GM12878 (cell line): ENCODE measurements around the gene TACR2. TPM values are rescaled to one million over a fixed set of nuclear protein-coding genes. Genes with fewer than 3 reads are reported as not detected.

Experiments used
- ATF7 ChIP-seq: fragments of 450-650 bp; IDR thresholded peaks from 2 replicates; pipeline ENCODE4 v1.6.1; 2016; ENCODE audit warnings: low read depth, mild to moderate bottlenecking
- CTCF ChIP-seq, 3 experiments: IDR thresholded peaks in 2 of 3; conservative IDR thresholded peaks in 1 of 3; 2 replicates each; pipeline ENCODE4 v1.5.1; 2011; ENCODE audit warnings: low read depth in 3 of 3, low read length in 3 of 3, mild to moderate bottlenecking in 3 of 3, control low read depth in 2 of 3, moderate library complexity in 2 of 3, inconsistent platforms in 1 of 3, mixed read lengths in 1 of 3; ENCODE audit not compliant: control insufficient read depth in 2 of 3, insufficient read depth in 1 of 3; ENCODE audit errors: extremely low read depth in 1 of 3
- EED ChIP-seq: sonication (generic); IDR thresholded peaks from 2 replicates; pipeline ENCODE4 v1.6.1; 2016; ENCODE audit warnings: antibody characterized with exemption, low read depth
- EP300 ChIP-seq, 2 experiments: fragments of 150-350 bp in 1 of 2; IDR thresholded peaks; 2 replicates each; pipeline ENCODE4 v1.6.1; 2011 to 2012; ENCODE audit warnings: low read depth in 2 of 2, low read length in 2 of 2, borderline replicate concordance in 1 of 2, improper control_type of control experiment in 1 of 2, inconsistent platforms in 1 of 2; ENCODE audit not compliant: control insufficient read depth in 1 of 2
- MXI1 ChIP-seq: fragments of 150-350 bp; IDR thresholded peaks from 2 replicates; pipeline ENCODE4 v1.6.1; 2011; ENCODE audit warnings: low read depth, mild to moderate bottlenecking, inconsistent platforms, low read length, improper control_type of control experiment
- MYB ChIP-seq: fragments of 150-350 bp; IDR thresholded peaks from 2 replicates; pipeline ENCODE4 v1.6.1; 2014; ENCODE audit warnings: mild to moderate bottlenecking, low read depth, low read length, borderline replicate concordance
- NRF1 ChIP-seq: conservative IDR thresholded peaks from 2 replicates; pipeline ENCODE4 v1.6.1; 2011; ENCODE audit warnings: mild to moderate bottlenecking, low read depth, low read length, improper control_type of control experiment
- STAT1 ChIP-seq: fragments of 450-650 bp; conservative IDR thresholded peaks from 2 replicates; pipeline ENCODE4 v1.6.1; 2014; ENCODE audit warnings: antibody characterized with exemption, mild to moderate bottlenecking
- TCF3 ChIP-seq: IDR thresholded peaks from 2 replicates; pipeline ENCODE4 v1.6.1; 2012; ENCODE audit warnings: low read depth, mild to moderate bottlenecking, low read length, borderline replicate concordance; ENCODE audit not compliant: insufficient read depth
- YBX1 ChIP-seq: fragments of 450-650 bp; IDR thresholded peaks from 2 replicates; pipeline ENCODE4 v1.6.1; 2016; ENCODE audit warnings: antibody characterized with exemption
- ZNF384 ChIP-seq: IDR thresholded peaks from 2 replicates; pipeline ENCODE4 v1.6.1; 2012; ENCODE audit warnings: low read depth, mild to moderate bottlenecking, low read length, improper control_type of control experiment, borderline replicate concordance
- polyA plus RNA-seq, 11 experiments: library from polyadenylated mRNA; depleted of rRNA in 4 of 11; unstranded in 6 of 11; stranded (reverse) in 5 of 11; fragments of >200 nt; fragmentation: Nextera tagmentation in 4 of 11; fragmentation: Illumina TruSeq in 1 of 11; extraction: Ambion mirVana in 4 of 11; extraction: Trizol in 1 of 11; gene quantifications; 1 replicate in 1 of 11; 2 replicates in 10 of 11; pipeline versions ENCODE4 v1.2.1 to v1.2.3, GENCODE V29; 2011 to 2016; ENCODE audit warnings: inconsistent platforms in 2 of 11, missing spikeins in 2 of 11, low read depth in 1 of 11
- total RNA-seq, 4 experiments: library from RNA; depleted of rRNA in 3 of 4; stranded (reverse); fragments of >200 nt in 3 of 4; fragmentation: Illumina TruSeq in 1 of 4; extraction: Trizol in 1 of 4; gene quantifications; 2 replicates each; pipeline versions ENCODE4 v1.2.1 to v1.2.3, GENCODE V29; 2013 to 2021
- TF ChIP-seq, protein P1 (sequence below): fragments of 450-650 bp; IDR thresholded peaks from 2 replicates; pipeline ENCODE4 v1.6.1; 2018; ENCODE audit warnings: borderline replicate concordance, mild to moderate bottlenecking; ENCODE audit not compliant: partially characterized antibody
- TF ChIP-seq, protein P2 (sequence below): IDR thresholded peaks from 2 replicates; pipeline ENCODE4 v1.6.1; 2012; ENCODE audit warnings: low read depth, low read length, improper control_type of control experiment

The TACR2 gene
- total and polyA plus RNA-seq, 10 of the 15 experiments (the other 5 are each of a cell fraction or from before 2014, with no cell fraction given) = 0.11 TPM; not detected in 9

DNA sequence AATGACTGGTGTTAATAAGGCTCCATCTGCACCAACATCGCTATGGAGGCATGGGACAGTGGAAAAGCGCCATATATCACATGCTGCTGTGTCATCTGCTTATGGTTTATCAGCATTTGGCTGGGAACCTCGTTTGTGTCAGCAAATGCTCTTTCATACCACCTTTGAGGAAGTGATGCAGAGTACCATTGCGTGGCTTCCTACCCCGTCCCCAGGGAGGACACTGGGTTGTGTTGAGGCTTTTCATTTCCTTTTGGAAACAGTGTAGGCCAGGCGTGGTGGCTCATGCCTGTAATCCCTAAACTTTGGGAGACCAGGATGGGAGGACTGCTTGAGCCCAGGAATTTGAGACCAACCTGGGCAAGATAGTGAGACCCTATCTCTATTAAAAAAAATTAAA, 6.8 kb downstream of the TACR2 start (continued):
- TF ChIP-seq CTCF (IDR thresholded peaks at IDR 0.05 in 2 of 3, conservative IDR thresholded peaks at IDR 0.05 in 1 of 3; ENCODE audit: control insufficient read depth in 2 of 3, extremely low read depth in 1 of 3, insufficient read depth in 1 of 3, low read depth in 3 of 3, low read length in 3 of 3) = no peak
- TF ChIP-seq, protein P1, sequence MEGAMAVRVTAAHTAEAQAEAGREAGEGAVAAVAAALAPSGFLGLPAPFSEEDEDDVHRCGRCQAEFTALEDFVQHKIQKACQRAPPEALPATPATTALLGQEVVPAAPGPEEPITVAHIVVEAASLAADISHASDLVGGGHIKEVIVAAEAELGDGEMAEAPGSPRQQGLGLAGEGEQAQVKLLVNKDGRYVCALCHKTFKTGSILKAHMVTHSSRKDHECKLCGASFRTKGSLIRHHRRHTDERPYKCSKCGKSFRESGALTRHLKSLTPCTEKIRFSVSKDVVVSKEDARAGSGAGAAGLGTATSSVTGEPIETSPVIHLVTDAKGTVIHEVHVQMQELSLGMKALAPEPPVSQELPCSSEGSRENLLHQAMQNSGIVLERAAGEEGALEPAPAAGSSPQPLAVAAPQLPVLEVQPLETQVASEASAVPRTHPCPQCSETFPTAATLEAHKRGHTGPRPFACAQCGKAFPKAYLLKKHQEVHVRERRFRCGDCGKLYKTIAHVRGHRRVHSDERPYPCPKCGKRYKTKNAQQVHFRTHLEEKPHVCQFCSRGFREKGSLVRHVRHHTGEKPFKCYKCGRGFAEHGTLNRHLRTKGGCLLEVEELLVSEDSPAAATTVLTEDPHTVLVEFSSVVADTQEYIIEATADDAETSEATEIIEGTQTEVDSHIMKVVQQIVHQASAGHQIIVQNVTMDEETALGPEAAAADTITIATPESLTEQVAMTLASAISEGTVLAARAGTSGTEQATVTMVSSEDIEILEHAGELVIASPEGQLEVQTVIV = no peak
- no peak for TF ChIP-seq STAT1
- TF ChIP-seq ATF7 = no peak
- TF ChIP-seq, protein P2, sequence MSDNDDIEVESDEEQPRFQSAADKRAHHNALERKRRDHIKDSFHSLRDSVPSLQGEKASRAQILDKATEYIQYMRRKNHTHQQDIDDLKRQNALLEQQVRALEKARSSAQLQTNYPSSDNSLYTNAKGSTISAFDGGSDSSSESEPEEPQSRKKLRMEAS = no peak
- peak in 1 of 2 experiments; percentile 68; a peak in 1 of 4 replicates for TF ChIP-seq EP300 (IDR thresholded peaks at IDR 0.05; ENCODE audit: borderline replicate concordance in 1 of 2, control insufficient read depth in 1 of 2, low read depth in 2 of 2, low read length in 2 of 2)
- TF ChIP-seq MYB = no peak
- no peak for TF ChIP-seq YBX1
- TF ChIP-seq ZNF384 = no peak
- TF ChIP-seq TCF3 = no peak
- TF ChIP-seq MXI1 = no peak
- TF ChIP-seq EED = peak; percentile 67
- TF ChIP-seq NRF1 = no peak
